ENCODE measurements around the gene SCUBE1. TPM values are rescaled to one million over a fixed set of nuclear protein-coding genes. Genes with fewer than 3 reads are reported as not detected.

Gene SCUBE1
- total RNA-seq, 1 donor from 2014 or later: 140 TPM

- intact Hi-C loops (cut with DNase I): no loop called here
- ATAC-seq: no peak
- no peak for DNase-seq (ENCODE audit: low spot score)
Observed at GRCh38 chr22:43200555-43200954, 142.6 kb downstream of the SCUBE1 start.

GRCh38 chr22:43200031-43200430, 143.1 kb downstream of the SCUBE1 start:
- ATAC-seq: no peak
- intact Hi-C loops (cut with DNase I): no loop called here
- no peak for DNase-seq (ENCODE audit: low spot score)

GRCh38 chr22:43199541-43199940, 143.6 kb downstream of the SCUBE1 start:
- DNase-seq (ENCODE audit: low spot score): no peak
- intact Hi-C loops (cut with DNase I): no loop called here
- no peak for ATAC-seq

GRCh38 chr22:43198936-43199335, 144.2 kb downstream of the SCUBE1 start:
- DNase-seq (ENCODE audit: low spot score) (no peak), ATAC-seq (no peak)
- intact Hi-C loops (cut with DNase I): no loop called here

GRCh38 chr22:43198126-43198525, 145.0 kb downstream of the SCUBE1 start:
- no peak for DNase-seq (ENCODE audit: low spot score)
- intact Hi-C loops (cut with DNase I): no loop called here

GRCh38 chr22:43197271-43197941, 145.8 kb downstream of the SCUBE1 start:
- ATAC-seq (peak; percentile 13), DNase-seq (ENCODE audit: low spot score) (no peak)
- intact Hi-C loops (cut with DNase I): no loop called here

More at GRCh38 chr22:43198126-43198525, 145.0 kb downstream of the SCUBE1 start:
- peak; percentile 24 for ATAC-seq

GRCh38 chr22:43191831-43192230, 151.3 kb downstream of the SCUBE1 start:
- ATAC-seq (no peak), DNase-seq (ENCODE audit: low spot score) (no peak)
- intact Hi-C loops (cut with DNase I): no loop called here

GRCh38 chr22:43188829-43189545, 154.2 kb downstream of the SCUBE1 start:
- intact Hi-C loops (cut with DNase I): no loop called here
- no peak for ATAC-seq
- no peak for DNase-seq (ENCODE audit: low spot score)

GRCh38 chr22:43187171-43188099, 155.7 kb downstream of the SCUBE1 start:
- ATAC-seq: peak; percentile 93
- intact Hi-C loops (cut with DNase I): no loop called here
- peak; percentile 98 for DNase-seq (ENCODE audit: low spot score)

GRCh38 chr22:43186272-43187170, 156.7 kb downstream of the SCUBE1 start, which contains the start of gene TTLL12:
TSS of gene TTLL12 (minus strand) at chr22:43187134. CDS start at chr22:43187069, 65 bp downstream.
- intact Hi-C loops (cut with DNase I): no loop called here
- ATAC-seq (peak; percentile 39), DNase-seq (ENCODE audit: low spot score) (peak; percentile 76)

GRCh38 chr22:43185860-43186261, 157.3 kb downstream of the SCUBE1 start:
- intact Hi-C loops (cut with DNase I): no loop called here
- DNase-seq (ENCODE audit: low spot score) (peak; percentile 80), ATAC-seq (peak; percentile 4)

GRCh38 chr22:43183496-43184277, 159.5 kb downstream of the SCUBE1 start:
- intact Hi-C loops (cut with DNase I): no loop called here
- no peak for ATAC-seq

GRCh38 chr22:43182726-43183125, 160.4 kb downstream of the SCUBE1 start:
- no peak for ATAC-seq
- intact Hi-C loops (cut with DNase I): no loop called here
- no peak for DNase-seq (ENCODE audit: low spot score)

More at GRCh38 chr22:43183496-43184277, 159.5 kb downstream of the SCUBE1 start:
- DNase-seq (ENCODE audit: low spot score): no peak

GRCh38 chr22:43182118-43182517, 161.1 kb downstream of the SCUBE1 start:
- no peak for ATAC-seq
- no peak for DNase-seq (ENCODE audit: low spot score)
- intact Hi-C loops (cut with DNase I): no loop called here

- intact Hi-C loops (cut with DNase I): no loop called here
- no peak for DNase-seq (ENCODE audit: low spot score)
- ATAC-seq: no peak
Observed at GRCh38 chr22:43181321-43182076, 161.7 kb downstream of the SCUBE1 start.

- DNase-seq (ENCODE audit: low spot score): no peak
- intact Hi-C loops (cut with DNase I): no loop called here
Observed at GRCh38 chr22:43180670-43181069, 162.5 kb downstream of the SCUBE1 start.

GRCh38 chr22:43179911-43180195, 163.3 kb downstream of the SCUBE1 start:
- intact Hi-C loops (cut with DNase I): no loop called here
- ATAC-seq (no peak), DNase-seq (ENCODE audit: low spot score) (no peak)

More at GRCh38 chr22:43180670-43181069, 162.5 kb downstream of the SCUBE1 start:
- no peak for ATAC-seq
